ENCODE results near the gene NRP1.

GRCh38 chr10:33329178-33329577 is 5.3 kb downstream of the NRP1 start:
- TF ChIP-seq CTCF (conservative IDR thresholded peaks at IDR 0.05 in 1 of 2, IDR thresholded peaks at IDR 0.05 in 1 of 2; ENCODE audit: extremely low read depth in 1 of 2, insufficient read depth in 1 of 2, low read depth in 1 of 2, low read length in 2 of 2) = no peak
- TF ChIP-seq EZH2 (IDR thresholded peaks at IDR 0.05; ENCODE audit: borderline replicate concordance, low read length) = no peak

All from mammary epithelial cell (primary cell).